Retinal pigment epithelial cell (primary cell): Measurements from ENCODE around the gene NBEA.

Experiments used
- DNase-seq: peaks from one replicate; pipeline ENCODE4 v3.0.0-alpha.2; 2010; ENCODE audit warnings: low read depth
- H3K4me3 ChIP-seq: 2 replicates; pipeline ENCODE4 v1.5.1; 2011; ENCODE audit warnings: mild to moderate bottlenecking, low read length, control low read depth, moderate library complexity
- CTCF ChIP-seq: conservative IDR thresholded peaks from 2 replicates; pipeline ENCODE4 v1.5.1; 2011; ENCODE audit warnings: low read depth, low read length, control low read depth, inconsistent platforms

NBEA gene

DNA sequence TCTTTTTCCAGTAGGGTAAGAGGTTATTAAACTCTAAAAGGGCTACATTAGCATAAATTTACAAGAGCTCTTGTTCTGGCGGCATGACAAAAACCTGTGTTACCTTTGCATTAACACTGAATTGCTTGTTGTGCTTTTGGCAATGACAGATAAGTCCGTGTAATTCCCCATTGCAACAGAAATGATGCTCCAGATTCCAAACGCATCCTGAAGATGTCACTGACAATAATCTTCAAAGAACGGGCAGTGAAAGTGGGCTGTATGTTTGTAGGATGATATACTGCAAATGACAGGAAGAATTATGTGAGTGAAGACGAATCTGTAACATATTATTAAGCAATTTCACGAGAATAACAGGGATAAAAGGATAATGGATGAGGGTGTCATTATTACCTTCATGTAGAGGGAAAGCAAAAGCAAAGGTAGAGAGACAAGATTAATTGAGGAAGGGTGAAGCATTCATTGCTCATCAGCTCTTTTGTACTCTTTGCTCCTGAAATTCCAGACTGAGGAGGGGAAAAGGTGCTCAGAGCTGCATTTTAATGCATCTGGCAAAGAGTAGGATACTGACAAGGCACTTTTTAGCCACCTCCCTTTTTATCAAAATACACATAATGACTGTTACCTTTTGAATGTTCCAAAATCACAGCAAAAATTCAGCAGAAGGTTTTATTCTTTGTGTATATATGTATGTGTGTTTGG lies 572.9 kb downstream of the NBEA start:
- no peak overlapping the region for H3K4me3 ChIP-seq
- DNase-seq: no peak
- TF ChIP-seq CTCF: no peak

DNA sequence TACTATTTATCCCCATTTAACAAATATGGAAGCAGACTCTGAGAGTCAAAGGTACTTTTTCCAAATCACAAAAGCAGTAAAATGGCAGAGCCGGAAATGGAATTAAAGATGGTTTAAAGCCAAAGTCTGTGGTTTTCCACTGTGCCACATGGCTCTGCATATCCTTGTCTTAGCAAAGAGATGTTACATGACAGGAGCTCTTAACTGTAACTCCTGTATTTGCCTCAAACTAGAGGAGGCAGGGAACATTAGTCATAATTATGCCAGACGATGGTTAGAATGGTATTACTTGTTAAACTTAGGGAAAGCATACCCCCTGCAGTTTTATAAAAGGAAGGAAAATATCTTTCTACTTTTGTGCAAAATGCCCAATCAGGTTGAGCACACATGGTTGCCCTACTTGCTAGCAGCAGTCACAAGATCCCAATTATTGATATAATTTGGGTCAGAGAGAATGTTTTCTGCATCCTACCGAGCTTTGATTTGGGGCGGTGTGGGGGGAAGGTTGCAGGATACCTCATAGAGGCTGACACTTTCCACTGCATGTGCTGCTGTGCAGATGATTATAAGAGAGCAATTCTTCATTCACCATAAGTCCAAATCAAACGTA lies 576.4 kb downstream of the NBEA start:
- no peak overlapping the region for H3K4me3 ChIP-seq
- DNase-seq: no peak
- no peak for TF ChIP-seq CTCF

- no peak for TF ChIP-seq CTCF
- no peak for DNase-seq
- H3K4me3 ChIP-seq: no peak overlapping the region
Measured at GRCh38 chr13:35524171-35524570, 582.1 kb downstream of the NBEA start.

- no peak for TF ChIP-seq CTCF
- no peak for DNase-seq
- no peak overlapping the region for H3K4me3 ChIP-seq
Measured at GRCh38 chr13:35526577-35526976, 584.5 kb downstream of the NBEA start.

DNA sequence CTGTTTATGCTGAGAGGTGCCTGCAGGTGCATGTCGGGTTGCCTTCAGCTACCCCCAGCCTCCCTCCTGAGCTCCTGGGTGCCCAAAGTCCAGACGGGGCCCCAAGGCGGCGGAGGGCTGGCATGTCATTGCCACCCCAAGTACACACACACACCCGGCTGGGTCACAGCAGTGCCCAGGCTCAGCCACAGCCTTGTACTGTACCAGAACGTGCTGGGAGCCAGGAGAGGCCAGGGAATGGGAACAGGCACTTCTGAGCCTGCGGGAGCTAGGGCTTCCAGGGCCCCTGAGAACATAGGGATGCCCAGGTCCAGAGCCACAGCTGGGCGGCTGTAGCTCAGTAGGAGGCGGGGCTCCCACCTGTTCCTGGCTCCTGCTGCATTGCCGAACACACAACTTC lies 585.4 kb downstream of the NBEA start:
- H3K4me3 ChIP-seq: no peak overlapping the region
- TF ChIP-seq CTCF: no peak
- DNase-seq: no peak

- H3K4me3 ChIP-seq: no peak overlapping the region
- no peak for TF ChIP-seq CTCF
- DNase-seq: no peak
Measured at GRCh38 chr13:35530147-35530546, 588.1 kb downstream of the NBEA start.

DNA sequence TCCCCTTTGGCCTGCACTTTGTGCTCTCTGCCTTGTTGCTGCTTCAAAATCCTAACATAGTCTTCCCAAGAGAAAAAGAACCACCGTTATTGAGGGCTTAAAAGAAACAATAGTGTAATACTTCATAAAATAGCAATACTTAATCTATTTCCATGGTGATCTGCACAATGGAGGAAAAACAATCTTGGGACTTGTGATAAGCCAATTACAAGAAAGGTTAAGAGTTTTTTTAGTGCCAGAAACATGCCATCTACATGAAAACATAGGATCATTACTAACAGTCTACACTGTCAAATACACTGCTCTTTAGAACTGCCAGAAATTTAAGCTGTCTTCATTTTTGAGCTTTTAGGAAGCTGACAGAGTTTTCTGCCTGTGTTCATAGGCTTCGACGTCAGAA lies 588.5 kb downstream of the NBEA start:
- H3K4me3 ChIP-seq: no peak overlapping the region
- peak; percentile 43 for DNase-seq
- TF ChIP-seq CTCF: no peak
